PFSK-1 (cell line): Measurements from ENCODE around the gene UPF1.

ENCODE experiments used
- FOXP2 ChIP-seq: optimal IDR thresholded peaks from 2 replicates; pipeline ENCODE3; 2011; ENCODE audit warnings: borderline replicate concordance, control low read depth, inconsistent platforms; ENCODE audit not compliant: insufficient read depth; ENCODE audit errors: extremely low read length, extremely low read depth
- POLR2AphosphoS5 ChIP-seq: IDR thresholded peaks from 2 replicates; pipeline ENCODE4 v1.6.1; 2012; ENCODE audit warnings: low read depth, mild to moderate bottlenecking, control low read depth, low read length, moderate library complexity
- SIN3A ChIP-seq: IDR thresholded peaks from 2 replicates; pipeline ENCODE4 v1.6.1; 2012; ENCODE audit warnings: mild to moderate bottlenecking, low read length, moderate library complexity, borderline replicate concordance; ENCODE audit not compliant: insufficient read depth
- TAF1 ChIP-seq: IDR thresholded peaks from 2 replicates; pipeline ENCODE4 v1.6.1; 2012; ENCODE audit warnings: low read length, control low read depth, borderline replicate concordance; ENCODE audit not compliant: insufficient read depth
- TF ChIP-seq, protein P1 (sequence below), 2 experiments: IDR thresholded peaks; 2 replicates each; pipeline versions ENCODE4 v1.6.1 to v1.8.0; 2011 to 2012; ENCODE audit warnings: low read depth in 2 of 2, low read length in 2 of 2, control low read depth in 1 of 2, inconsistent platforms in 1 of 2, mild to moderate bottlenecking in 1 of 2, moderate library complexity in 1 of 2; ENCODE audit not compliant: insufficient read depth in 1 of 2

- TF ChIP-seq POLR2AphosphoS5 (0 out of 2 replicates have a peak, but pooled peaks have one; percentile 5), FOXP2 (no peak), TAF1 (no peak), SIN3A (no peak)
- TF ChIP-seq, protein P1, sequence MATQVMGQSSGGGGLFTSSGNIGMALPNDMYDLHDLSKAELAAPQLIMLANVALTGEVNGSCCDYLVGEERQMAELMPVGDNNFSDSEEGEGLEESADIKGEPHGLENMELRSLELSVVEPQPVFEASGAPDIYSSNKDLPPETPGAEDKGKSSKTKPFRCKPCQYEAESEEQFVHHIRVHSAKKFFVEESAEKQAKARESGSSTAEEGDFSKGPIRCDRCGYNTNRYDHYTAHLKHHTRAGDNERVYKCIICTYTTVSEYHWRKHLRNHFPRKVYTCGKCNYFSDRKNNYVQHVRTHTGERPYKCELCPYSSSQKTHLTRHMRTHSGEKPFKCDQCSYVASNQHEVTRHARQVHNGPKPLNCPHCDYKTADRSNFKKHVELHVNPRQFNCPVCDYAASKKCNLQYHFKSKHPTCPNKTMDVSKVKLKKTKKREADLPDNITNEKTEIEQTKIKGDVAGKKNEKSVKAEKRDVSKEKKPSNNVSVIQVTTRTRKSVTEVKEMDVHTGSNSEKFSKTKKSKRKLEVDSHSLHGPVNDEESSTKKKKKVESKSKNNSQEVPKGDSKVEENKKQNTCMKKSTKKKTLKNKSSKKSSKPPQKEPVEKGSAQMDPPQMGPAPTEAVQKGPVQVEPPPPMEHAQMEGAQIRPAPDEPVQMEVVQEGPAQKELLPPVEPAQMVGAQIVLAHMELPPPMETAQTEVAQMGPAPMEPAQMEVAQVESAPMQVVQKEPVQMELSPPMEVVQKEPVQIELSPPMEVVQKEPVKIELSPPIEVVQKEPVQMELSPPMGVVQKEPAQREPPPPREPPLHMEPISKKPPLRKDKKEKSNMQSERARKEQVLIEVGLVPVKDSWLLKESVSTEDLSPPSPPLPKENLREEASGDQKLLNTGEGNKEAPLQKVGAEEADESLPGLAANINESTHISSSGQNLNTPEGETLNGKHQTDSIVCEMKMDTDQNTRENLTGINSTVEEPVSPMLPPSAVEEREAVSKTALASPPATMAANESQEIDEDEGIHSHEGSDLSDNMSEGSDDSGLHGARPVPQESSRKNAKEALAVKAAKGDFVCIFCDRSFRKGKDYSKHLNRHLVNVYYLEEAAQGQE (IDR thresholded peaks at IDR 0.05; ENCODE audit: insufficient read depth in 1 of 2, low read depth in 2 of 2, low read length in 2 of 2): no peak
Observed at GRCh38 chr19:18834644-18834984, 2.9 kb downstream of the UPF1 start.
